GM23338 (cell line): ENCODE results near the gene FTL.

Experiments used
- CREB1 ChIP-seq: fragments of 250-450 bp; sonication (Bioruptor Pico); IDR thresholded peaks from 2 replicates; pipeline ENCODE4 v1.5.0; 2020; ENCODE audit warnings: low read depth, mild to moderate bottlenecking, moderate library complexity
- ETS1 ChIP-seq: IDR thresholded peaks from 2 replicates; pipeline ENCODE4 v1.6.1; 2016; ENCODE audit warnings: antibody characterized with exemption
- EZH2 ChIP-seq: fragments of 200-600 bp; sonication (generic); IDR thresholded peaks from one replicate; pipeline ENCODE4 v1.8.0; 2017; ENCODE audit warnings: antibody characterized with exemption, mild to moderate bottlenecking, low read depth; ENCODE audit not compliant: unreplicated experiment
- EZH2phosphoT487 ChIP-seq: fragments of 200-600 bp; sonication (generic); IDR thresholded peaks from one replicate; pipeline ENCODE4 v1.8.1; 2018; ENCODE audit warnings: antibody characterized with exemption; ENCODE audit not compliant: unreplicated experiment
- JUNB ChIP-seq: IDR thresholded peaks from one replicate; pipeline ENCODE4 v1.6.1; 2016; ENCODE audit warnings: antibody characterized with exemption; ENCODE audit not compliant: unreplicated experiment
- NANOG ChIP-seq: IDR thresholded peaks from 2 replicates; pipeline ENCODE4 v1.6.1; 2016; ENCODE audit warnings: antibody characterized with exemption, borderline replicate concordance
- POLR2AphosphoS5 ChIP-seq: IDR thresholded peaks from 2 replicates; pipeline ENCODE4 v1.6.1; 2016; ENCODE audit warnings: antibody characterized with exemption, low read depth
- REST ChIP-seq: IDR thresholded peaks from one replicate; pipeline ENCODE4 v1.6.1; 2018; ENCODE audit warnings: antibody characterized with exemption; ENCODE audit not compliant: unreplicated experiment
- STAT1 ChIP-seq: IDR thresholded peaks from one replicate; pipeline ENCODE4 v1.6.1; 2016; ENCODE audit warnings: antibody characterized with exemption; ENCODE audit not compliant: unreplicated experiment
- ZNF114 ChIP-seq: fragments of 250-450 bp; sonication (Bioruptor Pico); IDR thresholded peaks from 2 replicates; pipeline ENCODE4 v1.5.0; 2020; ENCODE audit warnings: mild to moderate bottlenecking, moderate library complexity
- ZNF331 ChIP-seq: fragments of 250-450 bp; sonication (Bioruptor Pico); IDR thresholded peaks from 2 replicates; pipeline ENCODE4 v1.5.0; 2020; ENCODE audit warnings: low read depth, mild to moderate bottlenecking, moderate library complexity
- ZNF462 ChIP-seq: fragments of 250-450 bp; sonication (Bioruptor Pico); IDR thresholded peaks from 2 replicates; pipeline ENCODE4 v1.5.0; 2020; ENCODE audit warnings: mild to moderate bottlenecking, moderate library complexity
- TF ChIP-seq, protein P1 (sequence below), 2 experiments: fragments of 200-600 bp in 1 of 2; sonication (generic) in 1 of 2; conservative IDR thresholded peaks; 2 replicates each; pipeline versions ENCODE4 v1.5.1 to v1.6.1; 2016 to 2017; ENCODE audit warnings: antibody characterized with exemption in 2 of 2, low read depth in 2 of 2, mild to moderate bottlenecking in 2 of 2, moderate library complexity in 1 of 2

DNA sequence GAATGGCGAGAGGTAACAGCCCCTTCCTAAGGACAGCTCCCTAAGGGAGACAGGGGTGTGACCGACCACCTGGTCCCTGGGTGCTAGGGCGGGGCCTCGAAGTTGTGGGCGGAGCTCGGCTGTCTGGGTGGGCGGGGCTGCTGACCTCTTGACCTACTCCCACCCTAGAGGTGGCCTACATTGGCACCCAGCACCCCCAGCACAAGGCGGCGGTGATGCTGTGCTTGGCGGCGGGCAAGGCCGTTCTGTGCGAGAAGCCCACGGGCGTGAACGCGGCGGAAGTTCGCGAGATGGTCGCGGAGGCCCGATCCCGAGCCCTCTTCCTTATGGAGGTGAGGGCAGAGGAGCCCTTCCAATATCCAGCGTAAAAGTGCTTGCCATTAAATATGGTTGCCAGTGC, 29.2 kb upstream of the FTL start:
- no peak for TF ChIP-seq POLR2AphosphoS5
- TF ChIP-seq, protein P1, sequence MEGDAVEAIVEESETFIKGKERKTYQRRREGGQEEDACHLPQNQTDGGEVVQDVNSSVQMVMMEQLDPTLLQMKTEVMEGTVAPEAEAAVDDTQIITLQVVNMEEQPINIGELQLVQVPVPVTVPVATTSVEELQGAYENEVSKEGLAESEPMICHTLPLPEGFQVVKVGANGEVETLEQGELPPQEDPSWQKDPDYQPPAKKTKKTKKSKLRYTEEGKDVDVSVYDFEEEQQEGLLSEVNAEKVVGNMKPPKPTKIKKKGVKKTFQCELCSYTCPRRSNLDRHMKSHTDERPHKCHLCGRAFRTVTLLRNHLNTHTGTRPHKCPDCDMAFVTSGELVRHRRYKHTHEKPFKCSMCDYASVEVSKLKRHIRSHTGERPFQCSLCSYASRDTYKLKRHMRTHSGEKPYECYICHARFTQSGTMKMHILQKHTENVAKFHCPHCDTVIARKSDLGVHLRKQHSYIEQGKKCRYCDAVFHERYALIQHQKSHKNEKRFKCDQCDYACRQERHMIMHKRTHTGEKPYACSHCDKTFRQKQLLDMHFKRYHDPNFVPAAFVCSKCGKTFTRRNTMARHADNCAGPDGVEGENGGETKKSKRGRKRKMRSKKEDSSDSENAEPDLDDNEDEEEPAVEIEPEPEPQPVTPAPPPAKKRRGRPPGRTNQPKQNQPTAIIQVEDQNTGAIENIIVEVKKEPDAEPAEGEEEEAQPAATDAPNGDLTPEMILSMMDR (conservative IDR thresholded peaks at IDR 0.05; ENCODE audit: low read depth in 2 of 2), result no peak
- TF ChIP-seq EZH2phosphoT487, result no peak
- no peak for TF ChIP-seq REST
- no peak for TF ChIP-seq ZNF331 (CRISPR knock-in tag)
- no peak for TF ChIP-seq CREB1
- TF ChIP-seq ZNF114, result no peak
- TF ChIP-seq EZH2, result no peak
- TF ChIP-seq ETS1, result no peak
- no peak for TF ChIP-seq JUNB
- TF ChIP-seq STAT1, result no peak
- no peak for TF ChIP-seq ZNF462 (CRISPR knock-in tag)
- TF ChIP-seq NANOG, result no peak
